ENCODE results near the gene ENTPD6.

Gene ENTPD6

DNA sequence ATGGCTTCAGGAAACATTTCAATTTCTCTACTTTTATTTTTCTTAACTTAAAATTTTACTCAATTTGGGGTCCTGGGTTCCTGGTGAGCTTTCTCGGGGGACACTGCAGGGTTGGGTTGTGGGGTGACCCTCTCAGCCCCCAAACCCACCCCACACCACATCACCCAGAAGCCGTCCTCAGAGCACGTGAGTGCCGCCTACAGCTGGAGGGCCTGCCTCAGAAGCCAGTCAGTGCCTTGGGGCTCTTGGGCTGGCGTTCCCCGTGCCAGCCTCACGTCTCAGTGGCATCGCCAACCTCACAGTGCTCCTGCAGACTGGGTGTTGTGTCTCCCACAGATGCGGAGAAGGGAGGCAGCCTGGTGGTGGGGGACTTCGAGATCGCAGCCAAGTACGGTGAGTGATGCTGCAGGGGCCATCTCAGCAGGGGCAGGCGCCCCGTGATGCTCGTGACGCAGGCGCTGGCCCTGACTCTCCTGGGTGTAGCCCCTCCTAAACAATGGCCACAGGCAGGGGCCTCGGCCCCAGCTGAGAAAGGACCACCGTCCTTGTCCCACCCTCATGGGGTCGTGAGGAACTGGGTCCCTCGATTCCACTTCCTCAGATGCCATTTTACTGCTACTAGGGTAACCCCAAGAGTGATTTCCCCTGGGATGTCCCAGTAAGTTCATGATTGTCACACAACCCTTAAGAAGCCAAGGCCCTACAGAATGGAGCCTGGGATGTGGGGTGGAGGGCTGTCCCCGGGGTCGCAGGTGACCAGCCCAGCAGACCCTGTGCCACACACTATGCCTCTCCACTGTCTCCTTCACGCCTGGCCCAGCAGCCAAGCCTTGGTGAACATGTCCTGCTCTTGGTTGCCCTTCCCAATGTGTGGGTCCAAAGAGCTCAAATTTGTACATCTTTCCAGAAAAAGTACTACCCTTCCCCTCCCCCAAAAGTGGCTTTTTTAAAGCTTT is 28.5 kb downstream of the ENTPD6 start:
- no peak overlapping the region for H3K4me3 ChIP-seq (ENCODE audit: low read length)

DNA sequence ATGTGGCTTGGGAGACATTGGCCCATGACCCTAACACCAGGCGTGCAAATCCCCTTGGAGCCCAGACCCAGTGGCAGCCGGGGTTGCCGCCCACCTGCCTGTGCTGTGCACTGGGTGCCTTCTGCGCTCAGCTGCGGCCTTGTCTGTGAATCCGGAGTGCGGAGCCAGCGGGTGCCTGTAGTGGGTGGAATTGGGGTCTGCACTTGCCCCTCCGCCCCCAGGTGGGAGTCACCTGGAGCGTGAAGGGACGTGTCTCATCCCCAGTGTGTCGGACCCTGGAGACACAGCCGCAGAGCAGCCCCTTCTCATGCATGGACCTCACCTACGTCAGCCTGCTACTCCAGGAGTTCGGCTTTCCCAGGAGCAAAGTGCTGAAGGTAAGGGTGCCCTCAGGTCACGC is 29.4 kb downstream of the ENTPD6 start:
- no peak overlapping the region for H4K5ac ChIP-seq (ENCODE audit: low read length)
- H3K56ac ChIP-seq (ENCODE audit: low read length) = no peak overlapping the region
- H3K18ac ChIP-seq (ENCODE audit: low read length) = no peak overlapping the region
- no peak overlapping the region for H2BK15ac ChIP-seq (replicated peaks; ENCODE audit: low read depth)
- H2AK5ac ChIP-seq (ENCODE audit: low read length) = no peak overlapping the region
- H2BK5ac ChIP-seq (ENCODE audit: low read length) = no peak overlapping the region
- DNase-seq = no peak
- H3K4me3 ChIP-seq (ENCODE audit: low read length) = no peak overlapping the region
- no peaks in the 10 kb centered on the region for H3K79me1 ChIP-seq (ENCODE audit: low read length)
- WGBS (ENCODE audit: extremely low coverage, insufficient coverage, low lambda C conversion rate) = no CpG with 5 or more reads among the region's 16 CpGs
- no peak overlapping the region for H2BK120ac ChIP-seq (ENCODE audit: low read depth, low read length)
- H4K8ac ChIP-seq (ENCODE audit: low read depth, low read length) = no peak overlapping the region
- no peaks in the 10 kb centered on the region for H3K36me3 ChIP-seq (ENCODE audit: control insufficient read depth, insufficient read depth, low read length)
- no peak overlapping the region for H3K9ac ChIP-seq (ENCODE audit: low read length)
- no peaks in the 10 kb centered on the region for H3K27me3 ChIP-seq (ENCODE audit: insufficient read depth, low read length, poor library complexity)
- H3K23ac ChIP-seq (ENCODE audit: low read length) = no peak overlapping the region
- H3K4ac ChIP-seq (ENCODE audit: low read depth, low read length) = no peak overlapping the region
- no peaks in the 10 kb centered on the region for H3K79me2 ChIP-seq (ENCODE audit: control insufficient read depth, insufficient read depth, low read length)
- no peak overlapping the region for H3K4me2 ChIP-seq (ENCODE audit: low read length)
- H3K4me1 ChIP-seq (ENCODE audit: control insufficient read depth, low read depth, low read length) = peaks cover 4% of the 10 kb centered on the region
- no peak overlapping the region for H3K27ac ChIP-seq (ENCODE audit: low read depth, low read length)

More for the DNA sequence above, 28.5 kb downstream of the ENTPD6 start:
- no CpG with 5 or more reads among the region's 24 CpGs for WGBS (ENCODE audit: extremely low coverage, insufficient coverage, low lambda C conversion rate)
- Histone ChIP-seq H3K36me3 (ENCODE audit: control insufficient read depth, insufficient read depth, low read length) (no peaks in the 10 kb centered on the region), H3K27ac (ENCODE audit: low read depth, low read length) (no peak overlapping the region), H3K79me2 (ENCODE audit: control insufficient read depth, insufficient read depth, low read length) (no peaks in the 10 kb centered on the region), H2BK120ac (ENCODE audit: low read depth, low read length) (no peak overlapping the region), H4K8ac (ENCODE audit: low read depth, low read length) (no peak overlapping the region), H3K9ac (ENCODE audit: low read length) (no peak overlapping the region), H3K18ac (ENCODE audit: low read length) (no peak overlapping the region), H3K23ac (ENCODE audit: low read length) (no peak overlapping the region), H3K27me3 (ENCODE audit: insufficient read depth, low read length, poor library complexity) (no peaks in the 10 kb centered on the region), H3K4ac (ENCODE audit: low read depth, low read length) (no peak overlapping the region), H2BK15ac (replicated peaks; ENCODE audit: low read depth) (no peak overlapping the region), H3K4me1 (ENCODE audit: control insufficient read depth, low read depth, low read length) (peaks cover 4% of the 10 kb centered on the region), H3K56ac (ENCODE audit: low read length) (no peak overlapping the region), H3K4me2 (ENCODE audit: low read length) (no peak overlapping the region), H2AK5ac (ENCODE audit: low read length) (no peak overlapping the region), H4K5ac (ENCODE audit: low read length) (no peak overlapping the region), H2BK5ac (ENCODE audit: low read length) (no peak overlapping the region), H3K79me1 (ENCODE audit: low read length) (no peaks in the 10 kb centered on the region)
- no peak for DNase-seq

DNA sequence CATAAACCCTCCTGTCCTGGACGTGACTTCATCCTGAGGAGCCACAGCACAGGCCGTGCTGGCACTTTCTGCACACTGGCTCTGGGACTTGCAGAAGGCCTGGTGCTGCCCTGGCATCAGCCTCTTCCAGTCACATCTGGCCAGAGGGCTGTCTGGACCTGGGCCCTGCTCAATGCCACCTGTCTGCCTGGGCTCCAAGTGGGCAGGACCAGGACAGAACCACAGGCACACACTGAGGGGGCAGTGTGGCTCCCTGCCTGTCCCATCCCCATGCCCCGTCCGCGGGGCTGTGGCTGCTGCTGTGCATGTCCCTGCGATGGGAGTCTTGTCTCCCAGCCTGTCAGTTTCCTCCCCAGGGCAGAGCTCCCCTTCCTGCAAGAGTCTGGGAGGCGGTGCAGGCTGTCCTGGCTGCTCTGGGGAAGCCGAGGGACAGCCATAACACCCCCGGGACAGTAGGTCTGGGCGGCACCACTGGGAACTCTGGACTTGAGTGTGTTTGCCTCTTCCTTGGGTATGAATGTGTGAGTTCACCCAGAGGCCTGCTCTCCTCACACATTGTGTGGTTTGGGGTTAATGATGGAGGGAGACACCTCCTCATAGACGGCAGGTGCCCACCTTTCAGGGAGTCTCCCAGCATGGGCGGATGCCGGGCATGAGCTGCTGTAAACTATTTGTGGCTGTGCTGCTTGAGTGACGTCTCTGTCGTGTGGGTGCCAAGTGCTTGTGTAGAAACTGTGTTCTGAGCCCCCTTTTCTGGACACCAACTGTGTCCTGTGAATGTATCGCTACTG is 30.3 kb downstream of the ENTPD6 start:
- Histone ChIP-seq H3K79me1 (ENCODE audit: low read length) (no peaks in the 10 kb centered on the region), H3K23ac (ENCODE audit: low read length) (no peak overlapping the region), H3K4ac (ENCODE audit: low read depth, low read length) (no peak overlapping the region), H3K4me2 (ENCODE audit: low read length) (no peak overlapping the region), H3K18ac (ENCODE audit: low read length) (no peak overlapping the region), H3K27ac (ENCODE audit: low read depth, low read length) (no peak overlapping the region), H4K5ac (ENCODE audit: low read length) (no peak overlapping the region), H2AK5ac (ENCODE audit: low read length) (no peak overlapping the region), H3K4me3 (ENCODE audit: low read length) (no peak overlapping the region), H3K36me3 (ENCODE audit: control insufficient read depth, insufficient read depth, low read length) (no peaks in the 10 kb centered on the region), H3K79me2 (ENCODE audit: control insufficient read depth, insufficient read depth, low read length) (no peaks in the 10 kb centered on the region), H4K8ac (ENCODE audit: low read depth, low read length) (no peak overlapping the region), H2BK5ac (ENCODE audit: low read length) (no peak overlapping the region), H3K56ac (ENCODE audit: low read length) (no peak overlapping the region), H3K27me3 (ENCODE audit: insufficient read depth, low read length, poor library complexity) (no peaks in the 10 kb centered on the region), H3K9ac (ENCODE audit: low read length) (no peak overlapping the region), H2BK15ac (replicated peaks; ENCODE audit: low read depth) (no peak overlapping the region), H2BK120ac (ENCODE audit: low read depth, low read length) (no peak overlapping the region), H3K4me1 (ENCODE audit: control insufficient read depth, low read depth, low read length) (peaks cover 4% of the 10 kb centered on the region)
- no CpG with 5 or more reads among the region's 16 CpGs for WGBS (ENCODE audit: extremely low coverage, insufficient coverage, low lambda C conversion rate)
- DNase-seq = no peak

DNA sequence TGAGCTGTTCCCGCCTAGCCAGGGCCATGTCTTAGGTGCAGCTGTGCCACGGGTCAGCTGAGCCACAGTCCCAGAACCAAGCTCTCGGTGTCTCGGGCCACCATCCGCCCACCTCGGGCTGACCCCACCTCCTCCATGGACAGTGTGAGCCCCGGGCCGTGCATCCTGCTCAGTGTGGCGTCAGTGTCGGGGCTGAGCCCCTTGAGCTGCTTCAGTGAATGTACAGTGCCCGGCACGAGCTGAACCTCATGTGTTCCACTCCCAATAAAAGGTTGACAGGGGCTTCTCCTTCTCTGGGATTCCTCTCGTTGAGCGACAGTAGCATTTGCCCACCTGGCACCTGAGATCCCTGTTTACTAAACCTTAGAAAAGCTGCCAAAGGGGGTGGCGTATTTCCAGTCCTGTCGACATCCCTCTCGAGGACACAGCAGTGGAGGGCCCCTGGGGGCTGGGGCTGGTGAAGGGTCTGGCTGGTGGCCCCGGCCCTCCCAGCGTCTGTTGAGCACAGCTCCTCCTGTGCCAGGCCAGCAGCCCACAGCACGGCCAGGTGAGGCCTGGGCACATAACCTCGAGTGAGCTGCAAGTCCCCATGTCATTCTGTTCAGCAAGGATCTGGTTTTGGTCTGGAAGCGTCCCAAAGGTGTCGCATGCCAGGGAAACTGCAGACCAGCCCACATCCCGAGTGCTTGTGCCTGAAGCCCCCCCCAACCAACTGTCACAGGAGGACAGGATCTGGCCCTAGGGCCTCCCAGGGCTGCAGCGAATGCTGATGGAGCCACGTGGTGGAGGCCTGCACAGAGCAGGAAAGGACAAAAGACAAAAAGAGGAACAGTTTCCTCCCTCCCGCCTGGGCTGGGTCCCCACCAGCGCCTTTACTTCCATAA is 31.2 kb downstream of the ENTPD6 start:
- no peak overlapping the region for H3K4me2 ChIP-seq (ENCODE audit: low read length)
- H2BK120ac ChIP-seq (ENCODE audit: low read depth, low read length) = no peak overlapping the region
- H3K79me1 ChIP-seq (ENCODE audit: low read length) = no peaks in the 10 kb centered on the region
- no peaks in the 10 kb centered on the region for H3K79me2 ChIP-seq (ENCODE audit: control insufficient read depth, insufficient read depth, low read length)
- H3K27me3 ChIP-seq (ENCODE audit: insufficient read depth, low read length, poor library complexity) = no peaks in the 10 kb centered on the region
- no peak overlapping the region for H2BK5ac ChIP-seq (ENCODE audit: low read length)
- H3K9ac ChIP-seq (ENCODE audit: low read length) = no peak overlapping the region
- H2AK5ac ChIP-seq (ENCODE audit: low read length) = no peak overlapping the region
- H3K4ac ChIP-seq (ENCODE audit: low read depth, low read length) = no peak overlapping the region
- H2BK15ac ChIP-seq (replicated peaks; ENCODE audit: low read depth) = no peak overlapping the region
- WGBS (ENCODE audit: extremely low coverage, insufficient coverage, low lambda C conversion rate) = no CpG with 5 or more reads among the region's 28 CpGs
- no peak overlapping the region for H3K4me3 ChIP-seq (ENCODE audit: low read length)
- H3K18ac ChIP-seq (ENCODE audit: low read length) = no peak overlapping the region
- H4K5ac ChIP-seq (ENCODE audit: low read length) = no peak overlapping the region
- H3K27ac ChIP-seq (ENCODE audit: low read depth, low read length) = no peak overlapping the region
- H3K4me1 ChIP-seq (ENCODE audit: control insufficient read depth, low read depth, low read length) = peaks cover 4% of the 10 kb centered on the region
- no peaks in the 10 kb centered on the region for H3K36me3 ChIP-seq (ENCODE audit: control insufficient read depth, insufficient read depth, low read length)
- peak overlapping the region; percentile 15 for H3K56ac ChIP-seq (ENCODE audit: low read length)
- no peak overlapping the region for H3K23ac ChIP-seq (ENCODE audit: low read length)
- DNase-seq = no peak
- no peak overlapping the region for H4K8ac ChIP-seq (ENCODE audit: low read depth, low read length)

DNA sequence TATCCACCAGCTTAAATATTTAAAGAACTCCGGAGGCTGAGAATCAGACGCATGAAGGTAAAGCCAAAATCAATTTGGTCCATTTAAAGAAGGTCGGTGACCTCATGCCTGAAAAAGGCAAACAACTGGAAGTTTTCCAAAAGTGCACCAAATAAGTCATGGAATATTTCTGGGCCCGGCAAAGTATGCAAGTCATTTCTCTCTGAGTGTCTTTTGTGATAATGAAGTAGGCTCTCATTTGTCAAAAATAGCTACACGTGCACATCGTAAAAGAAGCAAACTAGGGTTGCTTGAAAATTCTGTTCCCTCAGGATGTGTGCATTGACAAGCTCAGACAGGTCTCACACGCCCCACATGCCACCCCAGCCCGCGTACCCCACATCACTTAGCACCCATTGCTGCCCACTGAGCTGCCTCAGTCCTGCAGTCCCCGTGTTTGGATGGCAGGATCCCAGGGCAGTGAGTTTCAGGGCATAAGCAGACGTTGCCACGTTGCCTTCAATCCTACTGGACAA is 31.9 kb downstream of the ENTPD6 start:
- Histone ChIP-seq H3K4me3 (ENCODE audit: low read length) (no peak overlapping the region), H3K79me2 (ENCODE audit: control insufficient read depth, insufficient read depth, low read length) (no peaks in the 10 kb centered on the region), H3K18ac (ENCODE audit: low read length) (no peak overlapping the region), H4K8ac (ENCODE audit: low read depth, low read length) (no peak overlapping the region), H3K4me1 (ENCODE audit: control insufficient read depth, low read depth, low read length) (peaks cover 4% of the 10 kb centered on the region), H2BK120ac (ENCODE audit: low read depth, low read length) (no peak overlapping the region), H3K27ac (ENCODE audit: low read depth, low read length) (no peak overlapping the region), H2AK5ac (ENCODE audit: low read length) (no peak overlapping the region), H3K9ac (ENCODE audit: low read length) (no peak overlapping the region), H4K5ac (ENCODE audit: low read length) (no peak overlapping the region), H3K79me1 (ENCODE audit: low read length) (no peaks in the 10 kb centered on the region), H3K27me3 (ENCODE audit: insufficient read depth, low read length, poor library complexity) (no peaks in the 10 kb centered on the region), H3K4me2 (ENCODE audit: low read length) (no peak overlapping the region), H3K23ac (ENCODE audit: low read length) (no peak overlapping the region), H2BK5ac (ENCODE audit: low read length) (no peak overlapping the region), H2BK15ac (replicated peaks; ENCODE audit: low read depth) (no peak overlapping the region), H3K56ac (ENCODE audit: low read length) (no peak overlapping the region), H3K4ac (ENCODE audit: low read depth, low read length) (no peak overlapping the region), H3K36me3 (ENCODE audit: control insufficient read depth, insufficient read depth, low read length) (no peaks in the 10 kb centered on the region)
- DNase-seq = no peak
- no CpG with 5 or more reads among the region's 12 CpGs for WGBS (ENCODE audit: extremely low coverage, insufficient coverage, low lambda C conversion rate)
